Measurements from ENCODE around the gene SPC25. TPM values are rescaled to one million over a fixed set of nuclear protein-coding genes. Genes with fewer than 3 reads are reported as not detected.
"Not testable (repeated sequence)": the region's sequence is repeated elsewhere in the genome, so short reads cannot be mapped to it uniquely, and the experiment has no call there.

SPC25 gene
- total RNA-seq = 10 to 100 TPM in 3 of 8 experiments, under 1 TPM in 4, not detected in 1; 0.57 to 17.5 (median 0.78) TPM

GRCh38 chr2:168890006-168890782 is at the start of gene SPC25:
Gene SPC25 (minus strand): TSS chr2:168890430. CDS start chr2:168889519, 911 bp downstream.
- H3K27ac ChIP-seq = no peak within 1 kb of the TSS
- WGBS, 10 experiments = 0 to 8% (median 0%) methylated on average over 1 to 24 of the region's 38 CpGs; no CpG with 5 or more reads in 1 of the 10 experiments

GRCh38 chr2:168939918-168940317 is 49.7 kb upstream of the SPC25 start:
- H3K4me1 ChIP-seq (replicated peaks in 1 of 2) = no peaks in the 10 kb centered on the region
- no peak overlapping the region for H3K27ac ChIP-seq
- WGBS, 10 experiments = 58 to 100% (median 84%) methylated on average over 2 to 4 of the region's 4 CpGs; no CpG with 5 or more reads in 1 of the 10 experiments
- no peak for ATAC-seq (replicated peaks in 6 of 8)
- in situ Hi-C loops (cut with MboI; ENCODE audit: low pct_unique_long_range_greater_than_20kb in 2 of 9, low sequenced_read_pairs in 9 of 9, unreplicated experiment in 9 of 9) = no loop called here
- no peak overlapping the region for H3K4me3 ChIP-seq

More at GRCh38 chr2:168890006-168890782, at the start of gene SPC25:
- peak; percentile 100 for ATAC-seq (replicated peaks in 6 of 8)
- in situ Hi-C loops (cut with MboI; ENCODE audit: low pct_unique_long_range_greater_than_20kb in 2 of 9, low sequenced_read_pairs in 9 of 9, unreplicated experiment in 9 of 9) = no loop called here
- Histone ChIP-seq H3K4me1 (replicated peaks in 1 of 2) (no peaks in the 10 kb centered on the region), H3K4me3 (peak within 1 kb of the TSS; percentile 31 to 51 (median 43))

- ATAC-seq (replicated peaks in 6 of 8) = no peak
- no peak overlapping the region for H3K27ac ChIP-seq
- H3K4me1 ChIP-seq (replicated peaks in 1 of 2) = no peaks in the 10 kb centered on the region
- in situ Hi-C loops (cut with MboI; ENCODE audit: low pct_unique_long_range_greater_than_20kb in 2 of 9, low sequenced_read_pairs in 9 of 9, unreplicated experiment in 9 of 9) = no loop called here
- no peak overlapping the region for H3K4me3 ChIP-seq
- 0 to 100% (median 87%) methylated on average over 1 of the region's 1 CpG for WGBS, 10 experiments
Measured at GRCh38 chr2:168939061-168939460, 48.8 kb upstream of the SPC25 start.

- Histone ChIP-seq H3K27ac (no peak overlapping the region), H3K4me3 (no peak overlapping the region), H3K4me1 (replicated peaks in 1 of 2) (no peaks in the 10 kb centered on the region)
- in situ Hi-C loops (cut with MboI; ENCODE audit: low pct_unique_long_range_greater_than_20kb in 2 of 9, low sequenced_read_pairs in 9 of 9, unreplicated experiment in 9 of 9) = no loop called here
- ATAC-seq (replicated peaks in 6 of 8) = peak in 3 of 8 experiments; percentile 19 to 70 (median 42)
- WGBS, 10 experiments = 55 to 97% (median 83%) methylated on average over 1 to 14 of the region's 14 CpGs; no CpG with 5 or more reads in 1 of the 10 experiments
Measured at GRCh38 chr2:168935810-168936581, 45.8 kb upstream of the SPC25 start.

GRCh38 chr2:168934826-168935225 is 44.6 kb upstream of the SPC25 start:
- no peak overlapping the region for H3K4me3 ChIP-seq
- H3K27ac ChIP-seq = no peak overlapping the region
- H3K4me1 ChIP-seq (replicated peaks in 1 of 2) = no peaks in the 10 kb centered on the region
- 0 to 76% (median 53%) methylated on average over 1 to 2 of the region's 2 CpGs; no CpG with 5 or more reads in 3 of the 10 experiments for WGBS, 10 experiments
- ATAC-seq (replicated peaks in 6 of 8) = peak in 1 of 8 experiments; percentile 27
- in situ Hi-C loops (cut with MboI; ENCODE audit: low pct_unique_long_range_greater_than_20kb in 2 of 9, low sequenced_read_pairs in 9 of 9, unreplicated experiment in 9 of 9) = no loop called here

GRCh38 chr2:168932174-168932573 is 41.9 kb upstream of the SPC25 start:
- H3K4me1 ChIP-seq (replicated peaks in 1 of 2); in situ Hi-C loops (cut with MboI; ENCODE audit: low pct_unique_long_range_greater_than_20kb in 2 of 9, low sequenced_read_pairs in 9 of 9, unreplicated experiment in 9 of 9); H3K27ac ChIP-seq; H3K4me3 ChIP-seq; ATAC-seq (replicated peaks in 6 of 8): not testable (repeated sequence)
- WGBS, 10 experiments = 0 to 100% (median 83%) methylated on average over 1 to 3 of the region's 4 CpGs; no CpG with 5 or more reads in 3 of the 10 experiments

GRCh38 chr2:168930242-168930641 is 40.0 kb upstream of the SPC25 start:
- Histone ChIP-seq H3K4me1 (replicated peaks in 1 of 2) (no peaks in the 10 kb centered on the region), H3K27ac (no peak overlapping the region), H3K4me3 (no peak overlapping the region)
- 30 to 100% (median 96%) methylated on average over 1 of the region's 1 CpG; no CpG with 5 or more reads in 2 of the 10 experiments for WGBS, 10 experiments
- no peak for ATAC-seq (replicated peaks in 6 of 8)
- in situ Hi-C loops (cut with MboI; ENCODE audit: low pct_unique_long_range_greater_than_20kb in 2 of 9, low sequenced_read_pairs in 9 of 9, unreplicated experiment in 9 of 9) = no loop called here

GRCh38 chr2:168929031-168929430 is 38.8 kb upstream of the SPC25 start:
- no peak for ATAC-seq (replicated peaks in 6 of 8)
- WGBS, 10 experiments = 25 to 90% (median 71%) methylated on average over 3 of the region's 3 CpGs; no CpG with 5 or more reads in 1 of the 10 experiments
- in situ Hi-C loops (cut with MboI; ENCODE audit: low pct_unique_long_range_greater_than_20kb in 2 of 9, low sequenced_read_pairs in 9 of 9, unreplicated experiment in 9 of 9) = no loop called here

GRCh38 chr2:168928113-168928831 is 38.0 kb upstream of the SPC25 start:
- WGBS, 10 experiments = 4 to 100% (median 86%) methylated on average over 2 to 3 of the region's 3 CpGs
- in situ Hi-C loops (cut with MboI; ENCODE audit: low pct_unique_long_range_greater_than_20kb in 2 of 9, low sequenced_read_pairs in 9 of 9, unreplicated experiment in 9 of 9) = no loop called here

More at GRCh38 chr2:168929031-168929430, 38.8 kb upstream of the SPC25 start:
- Histone ChIP-seq H3K4me3 (no peak overlapping the region), H3K27ac (no peak overlapping the region), H3K4me1 (replicated peaks in 1 of 2) (no peaks in the 10 kb centered on the region)

GRCh38 chr2:168926621-168927386 is 36.6 kb upstream of the SPC25 start:
- ATAC-seq (replicated peaks in 6 of 8) = no peak
- Histone ChIP-seq H3K27ac (no peak overlapping the region), H3K4me3 (no peak overlapping the region), H3K4me1 (replicated peaks in 1 of 2) (no peaks in the 10 kb centered on the region)
- WGBS, 10 experiments = 0 to 100% (median 65%) methylated on average over 1 to 3 of the region's 3 CpGs; no CpG with 5 or more reads in 2 of the 10 experiments
- in situ Hi-C loops (cut with MboI; ENCODE audit: low pct_unique_long_range_greater_than_20kb in 2 of 9, low sequenced_read_pairs in 9 of 9, unreplicated experiment in 9 of 9) = no loop called here

More at GRCh38 chr2:168928113-168928831, 38.0 kb upstream of the SPC25 start:
- ATAC-seq (replicated peaks in 6 of 8) = peak in 1 of 8 experiments; percentile 77
- Histone ChIP-seq H3K4me3 (no peak overlapping the region), H3K27ac (no peak overlapping the region), H3K4me1 (replicated peaks in 1 of 2) (no peaks in the 10 kb centered on the region)

GRCh38 chr2:168920504-168921157 is 30.4 kb upstream of the SPC25 start:
- peak in 2 of 8 experiments; percentile 14 to 30 for ATAC-seq (replicated peaks in 6 of 8)
- Histone ChIP-seq H3K4me1 (replicated peaks in 1 of 2) (no peaks in the 10 kb centered on the region), H3K27ac (no peak overlapping the region), H3K4me3 (no peak overlapping the region)
- in situ Hi-C loops (cut with MboI; ENCODE audit: low pct_unique_long_range_greater_than_20kb in 2 of 9, low sequenced_read_pairs in 9 of 9, unreplicated experiment in 9 of 9) = loop anchor here in 4 of 9 experiments (25.0 kb wide), 4 partner anchors 133 to 783 kb away; no protein-coding TSS in a partner anchor
- 2 to 49% (median 25%) methylated on average over 3 to 4 of the region's 4 CpGs for WGBS, 10 experiments
